ENCODE data around the gene DYNC1I1. TPM values are rescaled to one million over a fixed set of nuclear protein-coding genes. Genes with fewer than 3 reads are reported as not detected.

The DYNC1I1 gene
- 6.8 and 8.3 TPM in 2 replicates for total RNA-seq (2022)
- percentile 62 among the genes with signal in this experiment for Bru-seq, nascent RNA
- percentile 53 among the genes with signal in this experiment for BruChase-seq, experiment 1, labeled RNA remaining after a 2-hour chase
- BruChase-seq, experiment 2, labeled RNA remaining after a 6-hour chase: percentile 47 among the genes with signal in this experiment
- long read RNA-seq, partial matches to known transcripts: 3 of 14 reads
- long read RNA-seq, other reads (novel, unspliced or antisense): 10 of 14 reads

GRCh38 chr7:95772298-95772770 lies at the start of gene DYNC1I1:
TSS of gene DYNC1I1 (plus strand) at chr7:95772554. CDS start at chr7:95804730, 32,176 bp downstream.
- Histone ChIP-seq H3K27me3 (replicated peaks; ENCODE audit: control insufficient read depth, insufficient read depth, low read length) (0 out of 2 replicates have a peak, but pooled peaks cover 2% of the 10 kb centered on the region), H3K4me3 (ENCODE audit: low read depth, low read length) (peak within 1 kb of the TSS; percentile 48), H3K9me3 (no peaks in the 10 kb centered on the region), H3K36me3 (ENCODE audit: control insufficient read depth, insufficient read depth, low read length) (no peaks in the 10 kb centered on the region), H3K4me1 (peaks cover 5% of the 10 kb centered on the region; the same call in 1 of the 2 replicates)
- no TSS peak for BruUV-seq (replicated peaks)
- Mint-ChIP-seq H3K27me3 (ENCODE audit: insufficient read depth, unreplicated experiment) (peaks cover 13% of the 10 kb centered on the region), H3K4me3 (ENCODE audit: unreplicated experiment) (peak within 1 kb of the TSS; percentile 74), H3K36me3 (ENCODE audit: insufficient read depth, unreplicated experiment) (no peaks in the 10 kb centered on the region), H3K4me1 (ENCODE audit: low read depth, unreplicated experiment) (no peaks in the 10 kb centered on the region), H3K27ac (ENCODE audit: unreplicated experiment) (no peak within 1 kb of the TSS), H3K9me3 (ENCODE audit: unreplicated experiment) (no peaks in the 10 kb centered on the region)
- CTCF ChIA-PET: interaction anchor here (0.6 kb wide), 1 partner anchor 867 kb away, joined by 3 read pairs; no protein-coding TSS in a partner anchor
- intact Hi-C loops (cut with micrococcal nuclease; ENCODE audit: unreplicated experiment): no loop called here
- DNase-seq: peak; percentile 64 to 65
- TF ChIP-seq, protein P1, sequence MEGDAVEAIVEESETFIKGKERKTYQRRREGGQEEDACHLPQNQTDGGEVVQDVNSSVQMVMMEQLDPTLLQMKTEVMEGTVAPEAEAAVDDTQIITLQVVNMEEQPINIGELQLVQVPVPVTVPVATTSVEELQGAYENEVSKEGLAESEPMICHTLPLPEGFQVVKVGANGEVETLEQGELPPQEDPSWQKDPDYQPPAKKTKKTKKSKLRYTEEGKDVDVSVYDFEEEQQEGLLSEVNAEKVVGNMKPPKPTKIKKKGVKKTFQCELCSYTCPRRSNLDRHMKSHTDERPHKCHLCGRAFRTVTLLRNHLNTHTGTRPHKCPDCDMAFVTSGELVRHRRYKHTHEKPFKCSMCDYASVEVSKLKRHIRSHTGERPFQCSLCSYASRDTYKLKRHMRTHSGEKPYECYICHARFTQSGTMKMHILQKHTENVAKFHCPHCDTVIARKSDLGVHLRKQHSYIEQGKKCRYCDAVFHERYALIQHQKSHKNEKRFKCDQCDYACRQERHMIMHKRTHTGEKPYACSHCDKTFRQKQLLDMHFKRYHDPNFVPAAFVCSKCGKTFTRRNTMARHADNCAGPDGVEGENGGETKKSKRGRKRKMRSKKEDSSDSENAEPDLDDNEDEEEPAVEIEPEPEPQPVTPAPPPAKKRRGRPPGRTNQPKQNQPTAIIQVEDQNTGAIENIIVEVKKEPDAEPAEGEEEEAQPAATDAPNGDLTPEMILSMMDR (IDR thresholded peaks at IDR 0.05; ENCODE audit: insufficient read depth in 1 of 2, low read depth in 1 of 2, low read length in 1 of 2, severe bottlenecking in 1 of 2, unreplicated experiment in 1 of 2): no peak
- POLR2A ChIA-PET: interaction anchor here (0.6 kb wide), 1 partner anchor 28 kb away, joined by 3 read pairs; no protein-coding TSS in a partner anchor

GRCh38 chr7:95723583-95724180 lies 48.7 kb upstream of the DYNC1I1 start:
- H3K4me3 ChIP-seq (ENCODE audit: low read depth, low read length): no peak overlapping the region
- DNase-seq: peak; percentile 58 to 61
- H3K27me3 ChIP-seq (replicated peaks; ENCODE audit: control insufficient read depth, insufficient read depth, low read length): no peaks in the 10 kb centered on the region; the same call in 1 of the 2 replicates
- H3K27ac Mint-ChIP-seq (ENCODE audit: unreplicated experiment): no peak overlapping the region
- intact Hi-C loops (cut with micrococcal nuclease; ENCODE audit: unreplicated experiment): loop anchor here (1.0 kb wide), 3 partner anchors 72 to 148 kb away; no protein-coding TSS in a partner anchor
- no TSS peak for BruUV-seq (replicated peaks)
- H3K36me3 ChIP-seq (ENCODE audit: control insufficient read depth, insufficient read depth, low read length): no peaks in the 10 kb centered on the region
- no peaks in the 10 kb centered on the region for H3K9me3 Mint-ChIP-seq (ENCODE audit: unreplicated experiment)
- POLR2A ChIA-PET: no interaction called here
- no peaks in the 10 kb centered on the region for H3K36me3 Mint-ChIP-seq (ENCODE audit: insufficient read depth, unreplicated experiment)
- peaks cover 17% of the 10 kb centered on the region for H3K27me3 Mint-ChIP-seq (ENCODE audit: insufficient read depth, unreplicated experiment)
- H3K4me1 Mint-ChIP-seq (ENCODE audit: low read depth, unreplicated experiment): no peaks in the 10 kb centered on the region
- TF ChIP-seq, protein P1 (IDR thresholded peaks at IDR 0.05; ENCODE audit: insufficient read depth in 1 of 2, low read depth in 1 of 2, low read length in 1 of 2, severe bottlenecking in 1 of 2, unreplicated experiment in 1 of 2): peak; percentile 58 to 70
- H3K4me1 ChIP-seq: no peaks in the 10 kb centered on the region
- H3K9me3 ChIP-seq: no peaks in the 10 kb centered on the region
- H3K4me3 Mint-ChIP-seq (ENCODE audit: unreplicated experiment): no peak overlapping the region
- CTCF ChIA-PET: interaction anchor here (0.7 to 1.9 kb wide), 9 partner anchors 10 to 195 kb away, joined by 3 to 21 read pairs (median 4); no protein-coding TSS in a partner anchor

DNA sequence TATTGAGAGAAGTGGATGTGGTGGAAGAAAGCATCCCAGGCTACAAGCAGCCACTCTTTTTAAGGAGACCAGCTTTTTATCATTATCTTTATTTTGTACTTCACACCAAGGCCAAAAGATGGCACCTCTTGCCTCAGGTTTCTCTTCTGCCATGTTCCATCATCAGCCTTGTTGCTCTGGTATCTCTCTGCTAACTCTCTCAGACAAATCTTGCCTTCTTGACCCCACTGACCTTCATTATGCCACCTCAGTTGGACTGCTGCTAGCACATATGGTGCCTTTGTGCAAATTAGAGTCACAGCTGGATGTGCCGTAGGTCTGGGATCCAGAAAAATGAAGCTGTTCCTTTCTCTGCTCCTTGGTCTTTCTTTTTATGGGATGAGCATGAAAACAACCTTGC lies 47.1 kb upstream of the DYNC1I1 start:
- Mint-ChIP-seq H3K36me3 (ENCODE audit: insufficient read depth, unreplicated experiment) (no peaks in the 10 kb centered on the region), H3K4me1 (ENCODE audit: low read depth, unreplicated experiment) (no peaks in the 10 kb centered on the region), H3K27me3 (ENCODE audit: insufficient read depth, unreplicated experiment) (peaks cover 22% of the 10 kb centered on the region), H3K4me3 (ENCODE audit: unreplicated experiment) (no peak overlapping the region), H3K27ac (ENCODE audit: unreplicated experiment) (no peak overlapping the region), H3K9me3 (ENCODE audit: unreplicated experiment) (no peaks in the 10 kb centered on the region)
- H3K4me1 ChIP-seq: no peaks in the 10 kb centered on the region
- no peaks in the 10 kb centered on the region for H3K36me3 ChIP-seq (ENCODE audit: control insufficient read depth, insufficient read depth, low read length)
- DNase-seq: peak in 1 of 2 experiments; percentile 3
- no peaks in the 10 kb centered on the region for H3K9me3 ChIP-seq
- POLR2A ChIA-PET: no interaction called here
- H3K27me3 ChIP-seq (replicated peaks; ENCODE audit: control insufficient read depth, insufficient read depth, low read length): no peaks in the 10 kb centered on the region; the same call in 1 of the 2 replicates
- H3K4me3 ChIP-seq (ENCODE audit: low read depth, low read length): no peak overlapping the region
- CTCF ChIA-PET: interaction anchor here (0.6 to 2.6 kb wide), 2 partner anchors 146 to 660 kb away, joined by 3 to 14 read pairs; no protein-coding TSS in a partner anchor
- no TSS peak for BruUV-seq (replicated peaks)
- TF ChIP-seq, protein P1 (IDR thresholded peaks at IDR 0.05; ENCODE audit: insufficient read depth in 1 of 2, low read depth in 1 of 2, low read length in 1 of 2, severe bottlenecking in 1 of 2, unreplicated experiment in 1 of 2): no peak
- intact Hi-C loops (cut with micrococcal nuclease; ENCODE audit: unreplicated experiment): no loop called here

Data from Caco-2 (cell line).